ENCODE results near the gene FSTL4.

FSTL4 gene

GRCh38 chr5:133391354-133392136 is 220.8 kb downstream of the FSTL4 start:
- no peak for ATAC-seq
- no peak overlapping the region for H3K27ac Mint-ChIP-seq
- H3K4me1 Mint-ChIP-seq: peaks cover 10% of the 10 kb centered on the region
- peaks cover 3% of the 10 kb centered on the region for H3K9me3 Mint-ChIP-seq
- peaks cover 5% of the 10 kb centered on the region for H3K36me3 Mint-ChIP-seq
- no peak overlapping the region for H3K4me3 Mint-ChIP-seq
- peaks cover 12% of the 10 kb centered on the region for H3K27me3 Mint-ChIP-seq

GRCh38 chr5:133390416-133391353 is 221.7 kb downstream of the FSTL4 start:
- H3K27ac Mint-ChIP-seq: no peak overlapping the region
- H3K27me3 Mint-ChIP-seq: peaks cover 12% of the 10 kb centered on the region
- H3K4me3 Mint-ChIP-seq: no peak overlapping the region
- no peak for ATAC-seq
- H3K4me1 Mint-ChIP-seq: peaks cover 3% of the 10 kb centered on the region
- H3K9me3 Mint-ChIP-seq: peaks cover 3% of the 10 kb centered on the region
- peaks cover 3% of the 10 kb centered on the region for H3K36me3 Mint-ChIP-seq

GRCh38 chr5:133389066-133389590 is 223.2 kb downstream of the FSTL4 start:
- H3K4me3 Mint-ChIP-seq: no peak overlapping the region
- peaks cover 12% of the 10 kb centered on the region for H3K27me3 Mint-ChIP-seq
- H3K9me3 Mint-ChIP-seq: no peaks in the 10 kb centered on the region
- no peak for ATAC-seq
- H3K4me1 Mint-ChIP-seq: no peaks in the 10 kb centered on the region
- no peaks in the 10 kb centered on the region for H3K36me3 Mint-ChIP-seq
- no peak overlapping the region for H3K27ac Mint-ChIP-seq

GRCh38 chr5:133387621-133388020 is 224.7 kb downstream of the FSTL4 start:
- Mint-ChIP-seq H3K9me3 (no peaks in the 10 kb centered on the region), H3K27ac (no peak overlapping the region), H3K4me1 (no peaks in the 10 kb centered on the region), H3K4me3 (no peak overlapping the region), H3K27me3 (peaks cover 12% of the 10 kb centered on the region), H3K36me3 (no peaks in the 10 kb centered on the region)
- no peak for ATAC-seq

GRCh38 chr5:133387091-133387490 is 225.2 kb downstream of the FSTL4 start:
- peaks cover 12% of the 10 kb centered on the region for H3K27me3 Mint-ChIP-seq
- no peak for ATAC-seq

GRCh38 chr5:133386662-133387061 is 225.7 kb downstream of the FSTL4 start:
- Mint-ChIP-seq H3K36me3 (no peaks in the 10 kb centered on the region), H3K4me1 (no peaks in the 10 kb centered on the region), H3K4me3 (no peak overlapping the region), H3K9me3 (no peaks in the 10 kb centered on the region), H3K27me3 (peaks cover 12% of the 10 kb centered on the region), H3K27ac (no peak overlapping the region)
- no peak for ATAC-seq

More at GRCh38 chr5:133387091-133387490, 225.2 kb downstream of the FSTL4 start:
- Mint-ChIP-seq H3K27ac (no peak overlapping the region), H3K36me3 (no peaks in the 10 kb centered on the region), H3K9me3 (no peaks in the 10 kb centered on the region), H3K4me3 (no peak overlapping the region), H3K4me1 (no peaks in the 10 kb centered on the region)

GRCh38 chr5:133385346-133385745 is 227.0 kb downstream of the FSTL4 start:
- Mint-ChIP-seq H3K36me3 (no peaks in the 10 kb centered on the region), H3K27ac (no peak overlapping the region), H3K27me3 (peaks cover 12% of the 10 kb centered on the region), H3K4me1 (no peaks in the 10 kb centered on the region), H3K9me3 (no peaks in the 10 kb centered on the region), H3K4me3 (no peak overlapping the region)
- no peak for ATAC-seq

- no peaks in the 10 kb centered on the region for H3K36me3 Mint-ChIP-seq
- H3K9me3 Mint-ChIP-seq: no peaks in the 10 kb centered on the region
- H3K27me3 Mint-ChIP-seq: peaks cover 12% of the 10 kb centered on the region
- no peak for ATAC-seq
- H3K4me1 Mint-ChIP-seq: no peaks in the 10 kb centered on the region
- H3K4me3 Mint-ChIP-seq: no peak overlapping the region
- H3K27ac Mint-ChIP-seq: no peak overlapping the region
Measured at GRCh38 chr5:133384903-133385302, 227.4 kb downstream of the FSTL4 start.

GRCh38 chr5:133384120-133384855 is 228.1 kb downstream of the FSTL4 start:
- Mint-ChIP-seq H3K36me3 (no peaks in the 10 kb centered on the region), H3K9me3 (peaks cover 2% of the 10 kb centered on the region), H3K27me3 (peaks cover 15% of the 10 kb centered on the region), H3K4me3 (no peak overlapping the region), H3K4me1 (no peaks in the 10 kb centered on the region), H3K27ac (no peak overlapping the region)
- no peak for ATAC-seq

GRCh38 chr5:133383580-133383939 is 228.8 kb downstream of the FSTL4 start:
- no peak for ATAC-seq
- Mint-ChIP-seq H3K4me3 (no peak overlapping the region), H3K4me1 (no peaks in the 10 kb centered on the region), H3K36me3 (no peaks in the 10 kb centered on the region), H3K9me3 (peaks cover 6% of the 10 kb centered on the region), H3K27me3 (peaks cover 15% of the 10 kb centered on the region), H3K27ac (no peak overlapping the region)

GRCh38 chr5:133382661-133383579 is 229.4 kb downstream of the FSTL4 start:
- Mint-ChIP-seq H3K4me3 (no peak overlapping the region), H3K36me3 (no peaks in the 10 kb centered on the region), H3K9me3 (peaks cover 6% of the 10 kb centered on the region), H3K27me3 (peaks cover 13% of the 10 kb centered on the region), H3K27ac (no peak overlapping the region), H3K4me1 (no peaks in the 10 kb centered on the region)
- ATAC-seq: no peak

- no peak overlapping the region for H3K27ac Mint-ChIP-seq
- peaks cover 14% of the 10 kb centered on the region for H3K9me3 Mint-ChIP-seq
- H3K27me3 Mint-ChIP-seq: peaks cover 13% of the 10 kb centered on the region
- peaks cover 8% of the 10 kb centered on the region for H3K36me3 Mint-ChIP-seq
- H3K4me3 Mint-ChIP-seq: no peak overlapping the region
- peak; percentile 45 for ATAC-seq
- H3K4me1 Mint-ChIP-seq: no peaks in the 10 kb centered on the region
Measured at GRCh38 chr5:133381571-133382365, 230.6 kb downstream of the FSTL4 start.

- H3K27me3 Mint-ChIP-seq: peaks cover 16% of the 10 kb centered on the region
- peaks cover 14% of the 10 kb centered on the region for H3K9me3 Mint-ChIP-seq
- no peak overlapping the region for H3K4me3 Mint-ChIP-seq
- ATAC-seq: no peak
- no peak overlapping the region for H3K27ac Mint-ChIP-seq
- no peaks in the 10 kb centered on the region for H3K4me1 Mint-ChIP-seq
- H3K36me3 Mint-ChIP-seq: peaks cover 8% of the 10 kb centered on the region
Measured at GRCh38 chr5:133381041-133381440, 231.3 kb downstream of the FSTL4 start.

Measured in stimulated activated memory B cell treated with anti-CD40 and anti-IgM and Interleukin-4, amounts not matched to agents 10 μg/mL and 1 μg/mL and 100 μg/mL, for 72 hours (primary cell).